ENCODE results near the gene BLTP3A.
A peak's percentile ranks its signal among the peaks of the same experiment; 100 is the strongest.
"Not testable (repeated sequence)": the region's sequence is repeated elsewhere in the genome, so short reads cannot be mapped to it uniquely, and the experiment has no call there.

Gene BLTP3A, protein sequence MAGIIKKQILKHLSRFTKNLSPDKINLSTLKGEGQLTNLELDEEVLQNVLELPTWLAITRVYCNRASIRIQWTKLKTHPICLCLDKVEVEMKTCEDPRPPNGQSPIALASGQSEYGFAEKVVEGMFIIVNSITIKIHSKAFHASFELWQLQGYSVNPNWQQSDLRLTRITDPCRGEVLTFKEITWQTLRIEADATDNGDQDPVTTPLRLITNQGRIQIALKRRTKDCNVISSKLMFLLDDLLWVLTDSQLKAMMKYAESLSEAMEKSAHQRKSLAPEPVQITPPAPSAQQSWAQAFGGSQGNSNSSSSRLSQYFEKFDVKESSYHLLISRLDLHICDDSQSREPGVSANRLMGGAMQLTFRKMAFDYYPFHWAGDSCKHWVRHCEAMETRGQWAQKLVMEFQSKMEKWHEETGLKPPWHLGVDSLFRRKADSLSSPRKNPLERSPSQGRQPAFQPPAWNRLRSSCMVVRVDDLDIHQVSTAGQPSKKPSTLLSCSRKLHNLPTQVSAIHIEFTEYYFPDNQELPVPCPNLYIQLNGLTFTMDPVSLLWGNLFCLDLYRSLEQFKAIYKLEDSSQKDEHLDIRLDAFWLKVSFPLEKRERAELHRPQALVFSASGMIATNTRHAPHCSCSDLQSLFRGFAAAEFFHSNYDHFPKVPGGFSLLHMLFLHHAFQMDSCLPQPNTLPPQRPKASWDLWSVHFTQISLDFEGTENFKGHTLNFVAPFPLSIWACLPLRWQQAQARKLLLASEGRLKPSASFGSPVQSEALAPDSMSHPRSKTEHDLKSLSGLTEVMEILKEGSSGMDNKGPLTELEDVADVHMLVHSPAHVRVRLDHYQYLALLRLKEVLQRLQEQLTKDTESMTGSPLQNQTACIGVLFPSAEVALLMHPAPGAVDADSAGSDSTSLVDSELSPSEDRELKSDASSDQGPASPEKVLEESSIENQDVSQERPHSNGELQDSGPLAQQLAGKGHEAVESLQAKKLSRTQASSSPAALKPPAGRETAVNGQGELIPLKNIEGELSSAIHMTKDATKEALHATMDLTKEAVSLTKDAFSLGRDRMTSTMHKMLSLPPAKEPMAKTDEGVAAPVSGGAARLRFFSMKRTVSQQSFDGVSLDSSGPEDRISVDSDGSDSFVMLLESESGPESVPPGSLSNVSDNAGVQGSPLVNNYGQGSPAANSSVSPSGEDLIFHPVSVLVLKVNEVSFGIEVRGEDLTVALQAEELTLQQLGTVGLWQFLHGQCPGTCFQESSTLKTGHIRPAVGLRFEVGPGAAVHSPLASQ (N-terminal part only)

DNA sequence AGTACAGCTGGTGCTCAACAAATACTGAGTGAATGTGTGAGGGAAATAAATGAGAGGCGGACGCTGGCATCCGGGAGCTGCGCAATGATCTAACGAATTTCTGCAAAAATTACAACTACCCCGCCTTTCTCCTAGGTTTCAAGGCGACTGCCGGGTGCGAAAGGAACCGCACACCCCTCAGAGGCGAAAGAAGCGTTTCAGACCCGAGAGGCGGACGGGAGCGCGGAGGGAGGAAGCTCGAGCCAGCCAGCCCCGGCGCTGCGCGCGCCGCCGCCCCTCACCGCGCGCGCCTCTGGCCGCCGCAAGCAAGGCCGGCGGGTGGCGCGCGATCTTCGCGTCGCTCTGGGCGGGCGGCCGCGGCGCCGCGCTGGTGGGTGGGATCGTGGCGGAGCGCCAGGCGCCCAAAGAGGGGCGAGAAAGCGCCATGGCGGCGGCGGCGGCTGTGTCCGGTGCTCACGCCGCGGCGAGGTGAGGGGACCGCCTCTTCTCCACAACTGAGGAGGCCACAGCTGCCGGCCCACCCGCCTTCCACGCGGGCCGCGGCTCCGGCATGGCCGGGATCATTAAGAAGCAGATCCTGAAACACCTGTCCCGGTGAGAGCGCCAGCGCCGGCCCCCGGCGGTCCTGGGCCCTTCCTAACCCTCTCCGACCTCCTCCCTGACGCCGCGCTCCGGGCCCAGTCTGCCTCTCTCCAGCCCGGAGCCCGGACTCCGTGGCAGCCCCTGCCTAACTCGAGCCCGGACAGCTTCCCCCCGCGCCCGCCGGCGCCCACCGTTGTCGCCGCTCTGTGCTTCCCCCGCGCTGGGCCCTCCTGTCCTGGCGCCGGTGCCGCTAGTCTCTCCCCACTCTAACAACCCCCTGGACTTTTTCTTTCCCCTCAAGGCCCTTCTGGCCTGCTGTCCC lies at the start of gene BLTP3A:
TSS of gene BLTP3A (plus strand) at position 383 of the 904 bp plus-strand sequence. CDS start at position 551, 168 bp downstream.
- Histone ChIP-seq H3K9me3 (ENCODE audit: insufficient read depth, low read depth, low read length) (peaks cover 4% of the 10 kb centered on the region; the same call in 1 of the 2 replicates), H3K27me3 (ENCODE audit: insufficient read depth, low read length) (no peaks in the 10 kb centered on the region), H3K4me3 (ENCODE audit: low read length) (peak within 1 kb of the TSS; percentile 97), H3K36me3 (ENCODE audit: insufficient read depth, low read depth, low read length) (no peaks in the 10 kb centered on the region; the same call in 1 of the 2 replicates), H3K9ac (ENCODE audit: low read depth, low read length) (peak within 1 kb of the TSS; percentile 92), H3K4me1 (ENCODE audit: insufficient read depth, low read length) (no peaks in the 10 kb centered on the region; the same call in 1 of the 2 replicates), H3K27ac (ENCODE audit: low read length) (peak within 1 kb of the TSS; percentile 59)

DNA sequence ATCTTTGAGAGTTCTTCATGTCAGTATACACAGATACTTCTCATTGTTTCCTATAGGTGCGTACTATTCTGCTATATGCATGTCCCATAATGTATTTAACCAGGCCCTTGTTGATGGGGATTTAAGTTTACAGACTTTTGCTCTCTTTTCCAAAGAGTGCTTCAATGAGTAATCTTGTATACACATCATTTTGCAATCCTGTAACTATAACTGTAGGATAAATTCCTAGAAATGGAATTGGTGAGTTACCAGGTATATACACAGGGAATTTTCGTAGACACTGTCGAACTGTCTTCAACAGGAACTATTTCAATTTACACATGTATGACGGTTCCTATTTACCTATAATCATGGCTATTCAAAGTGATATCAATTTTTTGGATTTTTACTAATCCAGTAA lies 49.8 kb upstream of the BLTP3A start:
- Histone ChIP-seq H3K27me3 (ENCODE audit: insufficient read depth, low read length) (no peaks in the 10 kb centered on the region), H3K9me3 (ENCODE audit: insufficient read depth, low read depth, low read length) (no peaks in the 10 kb centered on the region), H3K9ac (ENCODE audit: low read depth, low read length) (no peak overlapping the region), H3K4me3 (ENCODE audit: low read length) (no peak overlapping the region), H3K4me1 (ENCODE audit: insufficient read depth, low read length) (no peaks in the 10 kb centered on the region), H3K27ac (ENCODE audit: low read length) (no peak overlapping the region), H3K36me3 (ENCODE audit: insufficient read depth, low read depth, low read length) (no peaks in the 10 kb centered on the region)

GRCh38 chr6:34743625-34744293 lies 48.1 kb upstream of the BLTP3A start:
- H3K9me3 ChIP-seq (ENCODE audit: insufficient read depth, low read depth, low read length): no peaks in the 10 kb centered on the region
- no peaks in the 10 kb centered on the region for H3K36me3 ChIP-seq (ENCODE audit: insufficient read depth, low read depth, low read length)
- H3K4me1 ChIP-seq (ENCODE audit: insufficient read depth, low read length): no peaks in the 10 kb centered on the region
- H3K9ac ChIP-seq (ENCODE audit: low read depth, low read length): no peak overlapping the region
- H3K27me3 ChIP-seq (ENCODE audit: insufficient read depth, low read length): no peaks in the 10 kb centered on the region
- no peak overlapping the region for H3K27ac ChIP-seq (ENCODE audit: low read length)
- H3K4me3 ChIP-seq (ENCODE audit: low read length): no peak overlapping the region

DNA sequence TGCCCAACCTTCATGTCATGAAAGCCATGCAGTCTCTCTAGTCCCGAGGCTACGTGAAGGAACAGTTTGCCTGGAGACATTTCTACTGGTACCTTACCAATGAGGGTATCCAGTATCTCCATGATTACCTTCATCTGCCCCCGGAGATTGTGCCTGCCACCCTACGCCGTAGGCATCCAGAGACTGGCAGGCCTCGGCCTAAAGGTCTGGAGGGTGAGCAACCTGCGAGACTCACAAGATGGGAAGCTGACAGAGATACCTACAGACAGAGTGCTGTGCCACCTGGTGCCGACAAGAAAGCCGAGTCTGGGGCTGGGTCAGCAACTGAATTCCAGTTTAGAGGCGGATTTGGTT lies 47.6 kb upstream of the BLTP3A start:
- not testable (repeated sequence) for H3K27ac ChIP-seq (ENCODE audit: low read length); H3K9ac ChIP-seq (ENCODE audit: low read depth, low read length); H3K4me1 ChIP-seq (ENCODE audit: insufficient read depth, low read length); H3K27me3 ChIP-seq (ENCODE audit: insufficient read depth, low read length); H3K4me3 ChIP-seq (ENCODE audit: low read length); H3K36me3 ChIP-seq (ENCODE audit: insufficient read depth, low read depth, low read length); H3K9me3 ChIP-seq (ENCODE audit: insufficient read depth, low read depth, low read length)

GRCh38 chr6:34745277-34746103 lies 46.4 kb upstream of the BLTP3A start:
- Histone ChIP-seq H3K36me3 (ENCODE audit: insufficient read depth, low read depth, low read length) (no peaks in the 10 kb centered on the region), H3K27ac (ENCODE audit: low read length) (no peak overlapping the region), H3K9me3 (ENCODE audit: insufficient read depth, low read depth, low read length) (no peaks in the 10 kb centered on the region), H3K27me3 (ENCODE audit: insufficient read depth, low read length) (no peaks in the 10 kb centered on the region), H3K4me1 (ENCODE audit: insufficient read depth, low read length) (no peaks in the 10 kb centered on the region), H3K4me3 (ENCODE audit: low read length) (no peak overlapping the region), H3K9ac (ENCODE audit: low read depth, low read length) (no peak overlapping the region)

GRCh38 chr6:34746104-34746846 lies 45.6 kb upstream of the BLTP3A start:
- H3K27me3 ChIP-seq (ENCODE audit: insufficient read depth, low read length): no peaks in the 10 kb centered on the region
- H3K9me3 ChIP-seq (ENCODE audit: insufficient read depth, low read depth, low read length): no peaks in the 10 kb centered on the region
- H3K27ac ChIP-seq (ENCODE audit: low read length): no peak overlapping the region
- H3K36me3 ChIP-seq (ENCODE audit: insufficient read depth, low read depth, low read length): no peaks in the 10 kb centered on the region
- no peak overlapping the region for H3K9ac ChIP-seq (ENCODE audit: low read depth, low read length)
- no peaks in the 10 kb centered on the region for H3K4me1 ChIP-seq (ENCODE audit: insufficient read depth, low read length)
- H3K4me3 ChIP-seq (ENCODE audit: low read length): no peak overlapping the region

DNA sequence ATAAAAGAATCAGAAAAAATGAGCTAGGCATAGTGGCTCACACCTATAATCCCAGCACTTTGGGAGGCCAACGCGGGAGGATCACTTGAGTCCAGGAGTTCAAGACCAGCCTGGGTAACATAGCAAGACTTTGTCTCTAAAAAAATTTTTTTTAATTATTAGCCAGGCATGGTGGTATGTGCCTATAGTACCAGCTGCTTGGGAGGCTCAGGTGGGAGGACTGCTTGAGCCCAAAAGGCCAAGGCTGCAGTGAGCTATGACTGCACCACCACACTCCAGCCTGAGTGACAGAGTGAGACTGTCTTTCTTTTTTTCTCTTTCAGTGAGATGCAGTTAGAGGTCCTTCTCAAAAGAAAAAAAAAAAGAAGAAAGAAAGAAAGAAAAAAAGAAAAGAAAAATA lies 43.1 kb upstream of the BLTP3A start:
- H3K4me1 ChIP-seq (ENCODE audit: insufficient read depth, low read length): no peaks in the 10 kb centered on the region
- no peak overlapping the region for H3K9ac ChIP-seq (ENCODE audit: low read depth, low read length)
- H3K27ac ChIP-seq (ENCODE audit: low read length): no peak overlapping the region

GRCh38 chr6:34756513-34756856 lies 35.4 kb upstream of the BLTP3A start:
- not testable (repeated sequence) for H3K4me1 ChIP-seq (ENCODE audit: insufficient read depth, low read length); H3K9me3 ChIP-seq (ENCODE audit: insufficient read depth, low read depth, low read length); H3K27me3 ChIP-seq (ENCODE audit: insufficient read depth, low read length)
- Histone ChIP-seq H3K36me3 (ENCODE audit: insufficient read depth, low read depth, low read length) (peaks cover 23% of the 10 kb centered on the region), H3K9ac (ENCODE audit: low read depth, low read length) (peak overlapping the region; percentile 95; the same call in 1 of the 2 replicates), H3K4me3 (ENCODE audit: low read length) (peak overlapping the region; percentile 88; the same call in 1 of the 2 replicates), H3K27ac (ENCODE audit: low read length) (peak overlapping the region; percentile 92)

More for the DNA sequence above, 43.1 kb upstream of the BLTP3A start:
- Histone ChIP-seq H3K27me3 (ENCODE audit: insufficient read depth, low read length) (no peaks in the 10 kb centered on the region), H3K9me3 (ENCODE audit: insufficient read depth, low read depth, low read length) (no peaks in the 10 kb centered on the region), H3K36me3 (ENCODE audit: insufficient read depth, low read depth, low read length) (no peaks in the 10 kb centered on the region), H3K4me3 (ENCODE audit: low read length) (no peak overlapping the region)

DNA sequence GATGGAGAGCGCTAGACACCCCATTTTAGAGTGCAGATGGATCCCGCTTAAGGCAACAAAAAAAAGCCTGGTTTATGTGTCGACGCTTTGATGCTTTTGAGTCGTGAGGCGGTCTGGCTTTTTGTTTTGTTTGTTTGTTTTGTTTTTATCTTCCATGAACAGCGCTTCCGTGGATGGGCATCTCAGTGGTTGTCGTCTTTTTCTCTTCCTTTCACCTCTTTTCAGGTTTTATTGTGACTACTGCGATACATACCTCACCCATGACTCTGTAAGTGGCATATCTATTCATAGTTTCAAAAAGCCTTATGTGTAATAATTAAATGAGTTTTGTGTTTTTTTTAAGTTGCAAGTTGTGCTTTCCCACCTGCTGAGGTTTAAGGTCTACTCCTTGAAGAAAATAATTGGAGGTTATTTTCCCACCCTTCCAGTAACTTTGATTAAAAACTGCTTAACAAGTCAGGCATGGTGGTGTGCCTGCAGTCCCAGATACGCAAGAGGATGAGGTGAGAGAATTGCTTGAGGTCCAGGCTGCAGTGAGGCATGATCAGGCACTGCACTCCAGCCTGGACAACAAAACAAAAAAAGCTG lies 34.1 kb upstream of the BLTP3A start:
- H3K4me3 ChIP-seq (ENCODE audit: low read length): peak overlapping the region; percentile 88
- no peaks in the 10 kb centered on the region for H3K27me3 ChIP-seq (ENCODE audit: insufficient read depth, low read length)
- peaks cover 36% of the 10 kb centered on the region for H3K36me3 ChIP-seq (ENCODE audit: insufficient read depth, low read depth, low read length)
- no peaks in the 10 kb centered on the region for H3K4me1 ChIP-seq (ENCODE audit: insufficient read depth, low read length)
- H3K9me3 ChIP-seq (ENCODE audit: insufficient read depth, low read depth, low read length): no peaks in the 10 kb centered on the region
- H3K27ac ChIP-seq (ENCODE audit: low read length): peak overlapping the region; percentile 35
- H3K9ac ChIP-seq (ENCODE audit: low read depth, low read length): peak overlapping the region; percentile 95
